Activated T-cell treated with anti-CD3 and anti-CD28 coated beads, Interleukin-2, amount 50 U/mL, for 4 hours (primary cell): ENCODE data around the gene TAF4. TPM values are rescaled to one million over a fixed set of nuclear protein-coding genes. Genes with fewer than 3 reads are reported as not detected.
"Not testable (repeated sequence)": the region's sequence is repeated elsewhere in the genome, so short reads cannot be mapped to it uniquely, and the experiment has no call there.

ENCODE experiments used
- ATAC-seq, 2 donors: fragments of 200-7000 bp; cut with Tn5 transposase; one replicate each; pipeline ENCODE4 v1.10.0; 2021
- DNase-seq: peaks from one replicate; pipeline ENCODE4 v3.0.0-alpha.2; 2020
- H3K27me3 Mint-ChIP-seq: one replicate; pipeline ENCODE4 v1.8.0; 2021; ENCODE audit warnings: low read depth, mixed read lengths
- H3K36me3 Mint-ChIP-seq: one replicate; pipeline ENCODE4 v1.8.0; 2022; ENCODE audit warnings: mixed read lengths; ENCODE audit not compliant: insufficient read depth
- H3K4me1 Mint-ChIP-seq: one replicate; pipeline ENCODE4 v1.8.0; 2021; ENCODE audit warnings: low read depth, mixed read lengths
- H3K4me3 Mint-ChIP-seq: one replicate; pipeline ENCODE4 v1.8.0; 2021; ENCODE audit warnings: mild to moderate bottlenecking, moderate library complexity, mixed read lengths
- H3K9me3 Mint-ChIP-seq: one replicate; pipeline ENCODE4 v1.8.0; 2021; ENCODE audit warnings: mixed read lengths
- total RNA-seq, 3 donors: library from RNA; stranded (reverse); gene quantifications; one replicate each; pipeline ENCODE4 v1.2.1, GENCODE V29; 2021

The TAF4 gene
- total RNA-seq, 3 donors from 2014 or later, result 26.4 to 31.1 (median 27.0) TPM

- ATAC-seq, result no peak
- no peak for DNase-seq
- Mint-ChIP-seq H3K36me3 (peaks cover 53% of the 10 kb centered on the region), H3K4me1 (peaks cover 28% of the 10 kb centered on the region), H3K9me3 (no peaks in the 10 kb centered on the region), H3K27me3 (no peaks in the 10 kb centered on the region), H3K4me3 (no peak overlapping the region)
These were observed 80.6 kb downstream of the TAF4 start for GRCh38 chr20:61985096-61985495.

- DNase-seq, H3K4me3 Mint-ChIP-seq, H3K9me3 Mint-ChIP-seq, H3K27me3 Mint-ChIP-seq, ATAC-seq: not testable (repeated sequence)
- peaks cover 23% of the 10 kb centered on the region for H3K4me1 Mint-ChIP-seq
- peaks cover 47% of the 10 kb centered on the region for H3K36me3 Mint-ChIP-seq
These were observed 81.2 kb downstream of the TAF4 start for GRCh38 chr20:61984431-61984830.

- H3K4me3 Mint-ChIP-seq, result no peak overlapping the region
- H3K27me3 Mint-ChIP-seq, result no peaks in the 10 kb centered on the region
- DNase-seq, result no peak
- H3K36me3 Mint-ChIP-seq, result peaks cover 44% of the 10 kb centered on the region
- H3K4me1 Mint-ChIP-seq, result peaks cover 21% of the 10 kb centered on the region
- ATAC-seq, result no peak
- no peaks in the 10 kb centered on the region for H3K9me3 Mint-ChIP-seq
These were observed 81.7 kb downstream of the TAF4 start for GRCh38 chr20:61983965-61984364.

GRCh38 chr20:61982951-61983315, 82.7 kb downstream of the TAF4 start:
- H3K4me3 Mint-ChIP-seq, result no peak overlapping the region
- H3K36me3 Mint-ChIP-seq, result peaks cover 39% of the 10 kb centered on the region

GRCh38 chr20:61982191-61982950, 83.3 kb downstream of the TAF4 start:
- ATAC-seq (no peak), DNase-seq (no peak)
- H3K36me3 Mint-ChIP-seq, result peaks cover 36% of the 10 kb centered on the region
- H3K4me3 Mint-ChIP-seq, result no peak overlapping the region
- no peaks in the 10 kb centered on the region for H3K9me3 Mint-ChIP-seq
- H3K27me3 Mint-ChIP-seq, result no peaks in the 10 kb centered on the region
- peaks cover 21% of the 10 kb centered on the region for H3K4me1 Mint-ChIP-seq

More at GRCh38 chr20:61982951-61983315, 82.7 kb downstream of the TAF4 start:
- H3K4me1 Mint-ChIP-seq, result peaks cover 21% of the 10 kb centered on the region
- DNase-seq (no peak), ATAC-seq (no peak)
- H3K9me3 Mint-ChIP-seq, result no peaks in the 10 kb centered on the region
- no peaks in the 10 kb centered on the region for H3K27me3 Mint-ChIP-seq

- not testable (repeated sequence) for H3K9me3 Mint-ChIP-seq, H3K4me3 Mint-ChIP-seq, DNase-seq, ATAC-seq, H3K27me3 Mint-ChIP-seq
- peaks cover 20% of the 10 kb centered on the region for H3K4me1 Mint-ChIP-seq
- peaks cover 31% of the 10 kb centered on the region for H3K36me3 Mint-ChIP-seq
These were observed 84.0 kb downstream of the TAF4 start for GRCh38 chr20:61981691-61982090.

- peaks cover 20% of the 10 kb centered on the region for H3K4me1 Mint-ChIP-seq
- no peaks in the 10 kb centered on the region for H3K9me3 Mint-ChIP-seq
- H3K36me3 Mint-ChIP-seq, result peaks cover 30% of the 10 kb centered on the region
- no peak for ATAC-seq
- H3K4me3 Mint-ChIP-seq, result no peak overlapping the region
- no peaks in the 10 kb centered on the region for H3K27me3 Mint-ChIP-seq
- no peak for DNase-seq
These were observed 84.8 kb downstream of the TAF4 start for GRCh38 chr20:61980647-61981583.

GRCh38 chr20:61979701-61980635, 85.7 kb downstream of the TAF4 start:
- ATAC-seq, result no peak
- H3K4me3 Mint-ChIP-seq, result no peak overlapping the region
- peaks cover 32% of the 10 kb centered on the region for H3K36me3 Mint-ChIP-seq
- no peaks in the 10 kb centered on the region for H3K27me3 Mint-ChIP-seq
- peaks cover 20% of the 10 kb centered on the region for H3K4me1 Mint-ChIP-seq
- no peaks in the 10 kb centered on the region for H3K9me3 Mint-ChIP-seq
- no peak for DNase-seq

GRCh38 chr20:61979090-61979489, 86.6 kb downstream of the TAF4 start:
- Mint-ChIP-seq H3K9me3 (no peaks in the 10 kb centered on the region), H3K36me3 (peaks cover 34% of the 10 kb centered on the region), H3K27me3 (no peaks in the 10 kb centered on the region), H3K4me1 (peaks cover 18% of the 10 kb centered on the region), H3K4me3 (no peak overlapping the region)
- no peak for DNase-seq
- no peak for ATAC-seq

- ATAC-seq (no peak), DNase-seq (no peak)
- Mint-ChIP-seq H3K9me3 (no peaks in the 10 kb centered on the region), H3K4me3 (no peak overlapping the region), H3K4me1 (peaks cover 13% of the 10 kb centered on the region), H3K27me3 (no peaks in the 10 kb centered on the region), H3K36me3 (peaks cover 32% of the 10 kb centered on the region)
These were observed 87.2 kb downstream of the TAF4 start for GRCh38 chr20:61978491-61978890.

- Mint-ChIP-seq H3K4me1 (peaks cover 13% of the 10 kb centered on the region), H3K4me3 (no peak overlapping the region), H3K36me3 (peaks cover 43% of the 10 kb centered on the region), H3K9me3 (no peaks in the 10 kb centered on the region), H3K27me3 (no peaks in the 10 kb centered on the region)
- ATAC-seq (no peak), DNase-seq (no peak)
These were observed 88.3 kb downstream of the TAF4 start for GRCh38 chr20:61977419-61977786.

- peaks cover 43% of the 10 kb centered on the region for H3K36me3 Mint-ChIP-seq
These were observed 88.8 kb downstream of the TAF4 start for GRCh38 chr20:61976644-61977418.

GRCh38 chr20:61976263-61976643, 89.4 kb downstream of the TAF4 start:
- Mint-ChIP-seq H3K27me3 (no peaks in the 10 kb centered on the region), H3K4me1 (peaks cover 5% of the 10 kb centered on the region), H3K36me3 (peaks cover 41% of the 10 kb centered on the region), H3K9me3 (no peaks in the 10 kb centered on the region), H3K4me3 (no peak overlapping the region)
- DNase-seq, result no peak
- no peak for ATAC-seq

More at GRCh38 chr20:61976644-61977418, 88.8 kb downstream of the TAF4 start:
- no peaks in the 10 kb centered on the region for H3K27me3 Mint-ChIP-seq
- H3K4me1 Mint-ChIP-seq, result peaks cover 8% of the 10 kb centered on the region
- no peak for DNase-seq
- no peak for ATAC-seq
- H3K4me3 Mint-ChIP-seq, result no peak overlapping the region
- H3K9me3 Mint-ChIP-seq, result no peaks in the 10 kb centered on the region
